Sigmoid colon (tissue), 4 donors: ENCODE data around the gene FLOT2.

Experiments used
- CTCF ChIP-seq, 4 experiments: fragments of 450-650 bp in 3 of 4; fragments of 200-600 bp in 1 of 4; IDR thresholded peaks; one replicate each; pipeline ENCODE4 v1.5.1; 2016 to 2019; ENCODE audit warnings: antibody characterized with exemption in 4 of 4, mild to moderate bottlenecking in 3 of 4, moderate library complexity in 2 of 4
- EP300 ChIP-seq, 4 donors: sonication (generic); formaldehyde crosslinking; IDR thresholded peaks; one replicate each; pipeline ENCODE4 v1.6.1; 2017; ENCODE audit warnings: antibody characterized with exemption in 4 of 4
- POLR2A ChIP-seq, 2 donors: fragments of 450-650 bp; IDR thresholded peaks; one replicate each; pipeline ENCODE4 v1.6.1; 2016; ENCODE audit warnings: antibody characterized with exemption in 2 of 2, mild to moderate bottlenecking in 2 of 2, moderate library complexity in 2 of 2

DNA sequence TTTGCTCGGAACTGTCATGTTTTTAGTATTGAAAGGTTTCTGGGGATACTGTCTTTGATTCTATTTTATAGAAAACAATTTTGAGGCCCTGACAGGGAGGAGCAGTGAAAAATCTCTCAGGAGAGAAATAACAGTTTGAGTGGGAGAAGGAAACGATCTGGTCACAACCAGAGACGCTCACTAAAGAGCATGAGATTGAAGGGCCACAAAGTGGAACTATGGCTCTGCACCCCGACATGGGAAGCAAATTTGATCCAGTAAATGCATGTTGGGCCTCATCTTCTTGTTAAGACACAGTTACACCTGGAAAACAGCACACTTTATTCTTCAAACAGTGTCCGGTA, 42.2 kb downstream of the FLOT2 start:
- TF ChIP-seq POLR2A (IDR thresholded peaks at IDR 0.05) = no peak
- no peak for TF ChIP-seq EP300 (IDR thresholded peaks at IDR 0.05)
- no peak for TF ChIP-seq CTCF (IDR thresholded peaks at IDR 0.05)
